Placental pericyte (primary cell): ENCODE measurements around the gene RNF148. TPM values are rescaled to one million over a fixed set of nuclear protein-coding genes. Genes with fewer than 3 reads are reported as not detected.

Experiments
- small RNA-seq: library from RNA; depleted of rRNA; stranded (forward); fragments of <200 nt; gene quantifications from one replicate; pipeline ENCODE3, GENCODE V24; 2012; ENCODE audit warnings: low replicate concordance
- total RNA-seq: library from RNA; depleted of rRNA; stranded (reverse); fragments of >200 nt; gene quantifications from 2 replicates; pipeline ENCODE4 v1.2.3, GENCODE V29; 2012

Gene RNF148
- total RNA-seq, result 0.72 and 1.5 TPM in 2 replicates

GRCh38 chr7:122702872-122703510 lies at the start of gene RNF148:
Gene RNF148 (minus strand): TSS chr7:122702922. CDS start chr7:122702750, 172 bp downstream.

GRCh38 chr7:122699017-122699416 lies 3.7 kb downstream of the RNF148 start, which contains the start of gene RNF133:
Gene RNF133 (minus strand): TSS chr7:122699117. CDS start chr7:122698918, 199 bp downstream.

Small RNA genes lying within 50 kb of the gene (small RNA-seq; reads per million reads assigned to genes)
- not detected for gene AC006463.1

Other genes starting within 250 kb of the RNF148 start
- 0.43 and 0.44 TPM in 2 replicates for gene RNF133, start 3.8 kb downstream of the RNF148 start, total RNA-seq
- gene CADPS2, start 183.5 kb upstream of the RNF148 start, total RNA-seq, result 7.7 and 19.9 TPM in 2 replicates